GM18907 (cell line): ENCODE data around the gene ARL5A.
"Not testable (repeated sequence)": the region's sequence is repeated elsewhere in the genome, so short reads cannot be mapped to it uniquely, and the experiment has no call there.

ENCODE experiments used
- ATAC-seq: cut with Tn5 transposase; IDR thresholded peaks from one replicate; pipeline ENCODE4 v1.9.1; 2021; ENCODE audit warnings: mild to moderate bottlenecking, moderate library complexity; ENCODE audit not compliant: unreplicated experiment

ARL5A gene, protein sequence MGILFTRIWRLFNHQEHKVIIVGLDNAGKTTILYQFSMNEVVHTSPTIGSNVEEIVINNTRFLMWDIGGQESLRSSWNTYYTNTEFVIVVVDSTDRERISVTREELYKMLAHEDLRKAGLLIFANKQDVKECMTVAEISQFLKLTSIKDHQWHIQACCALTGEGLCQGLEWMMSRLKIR

GRCh38 chr2:151828143-151828889, at the start of gene ARL5A:
TSS of gene ARL5A (minus strand) at chr2:151828421. CDS start at chr2:151828176, 245 bp downstream.
- peak; percentile 96 for ATAC-seq

- not testable (repeated sequence) for ATAC-seq
These were observed 47.4 kb upstream of the ARL5A start for GRCh38 chr2:151875631-151876030.

GRCh38 chr2:151872463-151872862, 44.2 kb upstream of the ARL5A start:
- ATAC-seq: no peak

DNA sequence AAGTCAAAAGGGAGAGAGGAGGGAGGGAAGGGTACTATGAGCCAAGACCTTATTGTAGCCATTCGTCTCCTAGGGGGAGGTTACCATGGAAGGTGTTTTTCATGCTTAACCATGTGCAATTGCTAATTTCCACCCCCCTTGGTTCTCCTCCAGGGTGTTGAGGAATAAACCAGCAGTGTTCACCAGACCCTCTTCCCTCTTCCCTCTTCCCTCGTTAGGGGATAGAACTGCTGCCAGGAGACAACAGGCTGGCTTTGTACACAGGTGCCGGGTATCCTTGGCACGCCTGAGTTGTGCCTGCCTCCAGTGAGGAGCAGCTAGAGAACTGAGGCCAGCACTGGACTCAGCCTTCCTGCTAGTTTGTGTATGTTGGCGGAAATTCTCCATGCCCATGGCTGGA, 41.1 kb upstream of the ARL5A start:
- no peak for ATAC-seq

DNA sequence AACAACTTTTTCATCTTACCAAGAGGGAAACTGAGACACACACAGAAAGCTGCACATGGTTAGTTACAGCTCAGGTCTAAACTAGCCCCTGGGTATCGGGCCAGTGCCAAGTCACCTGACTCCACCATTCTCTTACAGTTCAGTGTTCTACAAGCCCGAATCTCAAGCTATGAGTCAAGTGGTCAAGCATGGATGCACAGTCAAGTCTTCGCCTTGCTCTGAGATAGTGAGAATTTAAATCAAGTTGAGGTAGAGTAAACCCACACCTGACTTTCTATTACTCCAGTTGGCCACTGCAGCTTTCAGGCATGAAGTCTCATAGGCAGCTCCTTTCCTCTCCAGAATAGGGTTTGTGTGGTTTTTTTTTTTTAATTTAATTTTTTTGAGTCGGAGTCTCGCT, 34.5 kb upstream of the ARL5A start:
- ATAC-seq: peak; percentile 99

- no peak for ATAC-seq
These were observed 33.0 kb upstream of the ARL5A start for GRCh38 chr2:151861174-151861573.

DNA sequence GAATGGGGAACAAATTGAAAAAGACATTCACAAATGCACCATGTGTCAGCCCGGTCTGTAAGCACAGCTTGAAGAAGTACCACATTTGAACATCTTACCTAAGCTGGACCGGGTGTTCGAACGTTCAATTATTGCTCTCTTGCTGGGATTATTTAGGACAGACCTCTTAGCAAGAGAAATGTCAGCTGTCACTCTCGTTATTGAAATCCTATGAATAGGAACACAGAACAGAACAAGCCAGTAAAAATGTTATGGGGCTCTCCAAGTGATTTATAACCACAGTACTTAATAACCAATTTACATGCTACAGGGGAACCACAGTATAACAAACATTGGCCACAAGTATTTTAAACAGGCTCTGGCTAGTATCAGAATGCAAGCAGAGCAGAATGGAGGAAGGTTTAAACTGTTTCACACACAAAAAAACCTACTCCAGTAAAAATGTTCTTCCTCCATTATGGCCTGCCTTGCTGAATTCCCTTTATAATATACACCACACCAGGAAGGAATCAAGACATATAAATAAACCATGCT, 32.5 kb upstream of the ARL5A start:
- ATAC-seq: no peak

- no peak for ATAC-seq
These were observed 32.0 kb upstream of the ARL5A start for GRCh38 chr2:151860210-151860609.

GRCh38 chr2:151857650-151858049, 29.4 kb upstream of the ARL5A start:
- ATAC-seq: no peak

DNA sequence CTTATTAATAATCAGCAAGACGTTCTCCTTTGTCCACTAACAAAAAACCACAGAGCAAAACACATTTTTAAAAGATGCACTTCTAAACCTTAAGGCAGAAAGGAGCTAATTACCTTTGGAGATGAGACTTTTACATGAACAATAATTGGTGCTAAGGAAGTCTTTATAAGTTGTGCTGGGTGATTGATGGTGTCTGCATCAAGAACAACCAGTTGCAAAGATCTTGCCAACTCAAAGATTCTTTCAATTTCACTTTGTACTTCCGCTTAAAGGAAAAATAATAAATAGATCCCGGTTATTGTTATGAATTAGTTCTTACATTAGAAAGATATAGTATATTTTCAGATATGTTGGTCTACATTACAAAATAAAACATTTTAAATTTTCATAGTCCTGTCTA, 26.9 kb upstream of the ARL5A start:
- ATAC-seq: no peak

DNA sequence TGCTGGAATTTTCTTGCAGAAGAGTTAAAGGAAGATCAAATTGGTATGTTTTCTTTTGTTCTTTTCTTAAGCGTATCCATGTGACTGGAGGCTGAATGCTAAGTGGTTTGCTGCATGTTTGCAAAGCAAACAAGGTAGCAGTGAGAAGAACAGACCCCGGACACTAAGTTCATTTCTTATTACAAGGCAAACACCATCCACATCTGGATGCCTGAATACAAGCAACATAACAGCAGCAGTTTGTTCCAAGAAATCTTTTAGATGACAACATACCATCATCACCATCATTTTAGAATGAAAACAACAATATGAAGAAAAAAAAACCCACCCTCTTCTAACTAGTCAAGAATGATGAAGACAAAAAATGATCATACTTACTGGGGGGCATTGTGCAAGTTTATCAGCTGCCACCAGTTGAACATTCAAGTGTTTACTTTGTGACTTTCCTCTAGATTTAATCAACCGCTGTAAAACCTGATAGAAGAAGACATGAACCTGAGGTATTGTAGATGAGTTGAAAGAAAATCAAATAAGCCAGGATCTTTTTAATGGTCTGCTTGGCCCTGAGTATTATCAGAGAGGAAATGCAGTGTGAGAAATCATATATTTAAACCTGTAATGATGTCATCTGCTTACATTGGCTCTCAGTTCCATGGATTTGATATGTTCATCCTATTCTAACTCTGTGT, 25.0 kb upstream of the ARL5A start:
- no peak for ATAC-seq

DNA sequence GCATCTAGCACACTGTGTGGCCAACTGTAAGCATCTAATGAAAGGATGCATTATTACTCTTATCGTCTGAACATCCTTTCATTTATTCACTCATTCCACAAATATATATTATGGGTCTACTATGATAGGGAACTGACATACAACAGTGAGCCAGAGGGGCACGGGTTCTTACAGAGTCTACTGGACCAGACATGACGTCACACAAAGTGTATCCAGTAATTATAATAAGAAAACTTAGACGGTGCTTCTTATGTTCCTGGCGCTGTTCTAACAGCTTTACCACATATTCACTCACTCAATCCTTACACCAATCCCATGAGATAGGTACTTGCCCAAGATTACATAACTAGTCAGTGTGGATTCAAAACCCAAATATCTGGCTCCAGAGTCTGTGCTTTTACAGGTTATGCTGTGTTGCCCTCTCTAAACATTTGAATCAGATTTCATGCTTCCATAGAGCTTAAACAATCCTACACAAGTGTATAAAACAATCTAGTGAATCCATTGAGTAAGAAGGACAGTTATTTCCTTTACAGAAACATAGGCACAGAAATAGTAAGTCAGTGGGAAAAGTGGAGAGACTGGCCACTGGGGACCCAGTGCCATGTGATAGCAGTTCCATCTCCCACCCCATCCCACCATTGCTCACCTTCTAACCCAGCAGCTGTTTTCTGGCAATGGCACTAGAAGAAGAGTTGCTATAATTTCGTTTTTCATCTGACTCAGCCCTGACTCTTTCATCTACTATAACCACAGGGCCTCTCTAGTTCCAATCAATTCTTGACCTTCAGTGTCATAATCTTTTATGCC, 24.2 kb upstream of the ARL5A start:
- ATAC-seq: no peak

DNA sequence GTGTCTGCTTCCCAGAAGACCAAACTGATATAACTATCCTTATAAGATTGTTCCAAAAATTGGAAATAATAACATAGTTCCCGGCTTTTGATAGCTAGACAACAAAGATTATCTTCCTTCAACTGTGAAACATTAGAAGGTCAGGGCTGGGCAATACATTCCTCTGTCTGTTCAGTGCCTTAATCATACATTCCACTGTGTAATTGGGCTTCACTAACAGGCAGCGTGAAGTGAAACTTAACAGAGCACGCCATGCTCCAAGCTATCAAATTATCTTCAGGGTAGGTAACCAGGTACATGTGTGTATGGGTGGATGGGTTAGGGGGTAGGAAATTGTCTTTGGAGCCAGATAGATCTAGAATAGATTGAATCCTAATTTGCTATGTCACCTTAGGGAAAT, 23.5 kb upstream of the ARL5A start:
- ATAC-seq: no peak

DNA sequence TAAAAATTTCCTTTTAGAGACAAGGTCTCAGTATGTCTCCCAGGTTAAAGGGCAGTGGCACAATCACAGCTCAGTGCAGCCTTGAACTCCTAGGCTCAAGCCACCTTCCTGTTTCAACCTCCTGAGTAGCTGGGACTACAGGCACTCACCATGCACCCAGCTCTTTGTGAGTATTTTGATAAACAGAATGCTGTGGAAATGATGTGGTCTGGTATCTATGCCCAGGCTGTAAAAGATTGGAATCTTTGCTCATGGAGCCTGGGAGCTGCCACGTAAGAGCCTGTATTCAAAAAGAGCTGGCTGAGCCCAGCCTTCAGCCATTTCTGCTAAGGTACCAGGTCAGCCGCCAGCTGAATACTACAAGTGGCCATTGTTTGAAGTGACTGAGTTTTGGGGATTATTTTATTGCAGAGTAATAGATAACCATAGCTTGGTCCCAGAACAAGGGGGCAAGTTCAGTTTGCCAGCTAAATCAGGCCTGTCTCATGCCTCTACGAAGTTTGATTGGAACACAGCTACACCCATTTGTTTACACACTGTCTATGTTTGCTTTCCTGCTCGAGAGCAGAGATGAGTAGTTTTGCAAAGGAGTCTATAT, 21.3 kb upstream of the ARL5A start:
- ATAC-seq: no peak

DNA sequence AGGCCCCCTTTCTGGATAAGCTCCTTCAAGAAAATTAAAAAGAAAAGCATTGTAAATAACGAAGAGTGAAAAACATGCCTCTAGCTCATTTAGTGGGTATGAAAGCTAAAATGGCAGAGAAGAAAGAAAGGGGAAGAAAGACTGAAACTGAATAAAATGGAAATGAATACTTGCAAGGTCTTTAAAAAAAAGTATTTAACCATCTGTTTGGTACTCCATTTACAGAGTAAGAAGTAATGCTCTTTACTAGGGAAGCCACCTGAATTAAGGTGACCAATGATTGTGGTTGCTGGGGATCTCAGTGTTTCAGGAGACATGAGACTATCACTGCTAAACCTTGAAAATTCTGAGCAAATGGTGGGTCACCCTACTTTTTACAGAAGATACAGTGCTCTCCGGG, 17.7 kb upstream of the ARL5A start:
- peak; percentile 37 for ATAC-seq

- ATAC-seq: no peak
These were observed 17.3 kb upstream of the ARL5A start for GRCh38 chr2:151845481-151845880.

DNA sequence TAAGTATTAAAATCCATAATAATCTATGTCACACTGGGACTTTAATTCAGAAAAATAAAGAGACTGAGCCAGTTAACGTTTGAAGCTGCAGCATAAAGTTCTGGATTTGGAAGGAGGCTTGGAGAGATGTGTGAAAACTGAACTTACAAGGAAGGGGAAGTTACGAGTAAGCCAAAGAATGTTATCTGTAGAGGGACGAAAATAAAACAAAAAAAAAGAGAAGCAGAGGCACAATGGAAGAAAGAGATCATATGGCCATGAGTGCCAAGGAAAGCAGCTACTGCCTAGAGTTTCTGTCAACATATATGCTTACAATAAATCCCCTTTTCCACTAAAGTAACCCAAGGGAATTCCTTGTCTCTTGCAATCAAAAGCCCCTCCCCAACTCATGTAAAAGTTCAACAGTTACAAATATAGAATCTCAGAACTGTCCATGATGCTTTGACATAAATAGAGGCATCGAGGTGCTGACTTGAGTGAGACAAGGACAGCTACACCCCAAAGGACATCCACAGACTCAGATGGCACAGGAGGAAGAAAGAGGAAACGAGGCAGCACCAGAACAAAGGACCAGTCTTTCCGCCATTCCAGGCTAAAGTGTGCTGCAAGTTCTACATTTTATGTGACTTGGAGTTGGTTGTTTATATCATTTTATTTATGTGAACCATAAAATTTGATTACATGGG, 16.1 kb upstream of the ARL5A start:
- no peak for ATAC-seq

DNA sequence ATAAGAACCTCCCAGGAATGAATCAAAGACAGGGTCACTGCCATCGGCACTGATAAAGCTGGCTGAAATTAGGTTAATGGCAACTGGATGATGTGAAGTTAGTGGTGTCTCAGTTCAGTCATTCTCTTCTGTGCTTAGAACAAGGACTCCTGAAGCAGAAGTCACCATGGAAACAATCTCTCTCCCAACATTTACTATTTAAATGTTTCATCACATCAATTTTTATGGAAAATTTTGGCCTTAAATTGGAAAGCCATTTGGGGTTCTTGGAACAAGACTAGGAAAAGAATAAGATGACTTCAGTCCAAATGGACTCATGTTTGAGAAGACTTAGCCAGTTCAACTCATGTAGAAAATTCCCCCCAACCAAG, 15.5 kb upstream of the ARL5A start:
- ATAC-seq: no peak

DNA sequence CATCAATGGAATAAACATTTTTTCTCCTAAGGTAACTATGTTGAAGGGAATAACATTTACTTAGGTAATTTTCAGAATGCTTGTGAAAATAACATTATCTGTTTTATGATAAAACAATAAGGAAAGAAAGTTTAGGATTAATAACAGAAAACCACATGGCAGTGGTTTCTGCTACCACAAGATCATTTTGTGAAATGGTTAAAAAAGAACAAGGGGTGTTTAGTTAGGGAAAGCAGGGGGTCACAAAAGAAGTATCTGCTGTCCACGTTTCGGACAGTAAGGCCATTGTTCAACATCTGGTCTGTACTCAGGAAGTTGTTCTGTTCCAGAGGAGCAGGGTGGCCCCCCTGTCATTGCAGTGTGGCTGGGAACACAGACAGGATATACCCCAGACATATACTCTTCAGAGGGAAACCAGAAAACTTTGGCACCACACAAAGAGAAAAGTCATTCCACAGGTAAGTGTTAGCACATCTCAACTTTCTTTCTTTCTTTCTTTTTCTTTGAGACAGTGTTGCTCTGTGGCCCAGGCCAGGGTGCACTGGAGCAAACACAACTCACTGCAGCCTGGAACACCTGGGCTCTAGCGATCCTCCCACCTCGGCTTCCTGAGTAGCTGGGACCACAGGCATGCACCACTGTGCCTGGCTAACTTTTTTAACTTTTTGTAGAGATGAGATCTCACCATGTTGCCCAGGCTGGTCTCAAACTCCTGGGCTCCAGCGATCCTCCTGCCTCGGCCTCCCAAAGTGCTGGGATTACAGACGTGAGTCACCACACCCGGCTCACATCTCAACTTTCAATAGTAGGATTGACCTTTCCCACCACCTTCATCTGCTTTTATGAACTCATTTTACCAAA, 14.8 kb upstream of the ARL5A start:
- ATAC-seq: peak; percentile 34
